ENCODE measurements around the gene FBLIM1.
"Not testable (repeated sequence)": the region's sequence is repeated elsewhere in the genome, so short reads cannot be mapped to it uniquely, and the experiment has no call there.

FBLIM1 gene

GRCh38 chr1:15770313-15770962 lies 11.8 kb downstream of the FBLIM1 start:
- no peak for DNase-seq

GRCh38 chr1:15771836-15772515 lies 13.4 kb downstream of the FBLIM1 start:
- no peak for DNase-seq

- no peak for DNase-seq
These were observed 17.1 kb downstream of the FBLIM1 start for GRCh38 chr1:15775706-15776105.

- DNase-seq, result no peak
These were observed 19.5 kb downstream of the FBLIM1 start for GRCh38 chr1:15777909-15778707.

- DNase-seq, result no peak
These were observed 27.1 kb downstream of the FBLIM1 start for GRCh38 chr1:15785683-15786082.

GRCh38 chr1:15786581-15786980 lies 28.0 kb downstream of the FBLIM1 start:
- no peak for DNase-seq

GRCh38 chr1:15788624-15789301 lies 30.2 kb downstream of the FBLIM1 start:
- no peak for DNase-seq

GRCh38 chr1:15796086-15796462 lies 37.5 kb downstream of the FBLIM1 start:
- no peak for DNase-seq

- DNase-seq, result no peak
These were observed 39.2 kb downstream of the FBLIM1 start for GRCh38 chr1:15797614-15798390.

- DNase-seq, result no peak
These were observed 40.6 kb downstream of the FBLIM1 start for GRCh38 chr1:15799004-15799867.

GRCh38 chr1:15799928-15800835 lies 41.6 kb downstream of the FBLIM1 start:
- no peak for DNase-seq

GRCh38 chr1:15802234-15802965 lies 43.8 kb downstream of the FBLIM1 start:
- no peak for DNase-seq

- no peak for DNase-seq
These were observed 44.8 kb downstream of the FBLIM1 start for GRCh38 chr1:15803380-15803779.

GRCh38 chr1:15804060-15804459 lies 45.5 kb downstream of the FBLIM1 start:
- DNase-seq, result no peak

GRCh38 chr1:15807121-15807520 lies 48.5 kb downstream of the FBLIM1 start:
- no peak for DNase-seq

- not testable (repeated sequence) for DNase-seq
These were observed 49.0 kb downstream of the FBLIM1 start, which contains the start of gene UQCRHL for GRCh38 chr1:15807549-15807948. UQCRHL (minus strand) TSS chr1:15807649; CDS start chr1:15807649, 0 bp downstream.

- DNase-seq, result no peak
These were observed 50.4 kb downstream of the FBLIM1 start for GRCh38 chr1:15808955-15809354.

GRCh38 chr1:15810073-15810472 lies 51.5 kb downstream of the FBLIM1 start:
- DNase-seq, result no peak

- DNase-seq, result no peak
These were observed 58.1 kb downstream of the FBLIM1 start for GRCh38 chr1:15816674-15817073.

- DNase-seq, result no peak
These were observed 61.9 kb downstream of the FBLIM1 start for GRCh38 chr1:15820478-15820877.
